H1 (cell line): Measurements from ENCODE around the gene GZMA. TPM values are rescaled to one million over a fixed set of nuclear protein-coding genes. Genes with fewer than 3 reads are reported as not detected.

Experiments
- CTCF ChIA-PET: fragments of 300-600 bp; sonication (Branson Sonifier 250); formaldehyde crosslinking; loops from one replicate; lab custom pipeline; 2021; ENCODE audit not compliant: partially characterized antibody; lab: Charles Lee
- POLR2A ChIA-PET: fragments of 300-600 bp; sonication (Branson Sonifier 250); formaldehyde crosslinking; loops from one replicate; lab custom pipeline; 2021; ENCODE audit warnings: inconsistent platforms; ENCODE audit not compliant: partially characterized antibody; lab: Charles Lee
- DNase-seq, 2 experiments: peaks; one replicate each; pipeline versions ENCODE4 v3.0.0 to v3.0.0-alpha.2; 2010 to 2022; ENCODE audit warnings: low spot score in 2 of 2, low read depth in 1 of 2, mixed read lengths in 1 of 2
- FAIRE-seq: peaks from 2 replicates; lab custom pipeline; 2011; peaks lifted over from hg19 to GRCh38; lab: Jason Lieb, UNC
- H2AFZ ChIP-seq: 2 replicates; pipeline ENCODE4 v1.8.1; 2012; ENCODE audit warnings: low read length, inconsistent platforms
- H2AK5ac ChIP-seq: 2 replicates; pipeline ENCODE4 v1.6.1; 2013; ENCODE audit warnings: low read depth, low read length
- H2BK120ac ChIP-seq: replicated peaks from 2 replicates; pipeline ENCODE3; 2013; ENCODE audit warnings: low read depth, low read length, inconsistent platforms
- H2BK12ac ChIP-seq: 2 replicates; pipeline ENCODE4 v1.6.1; 2013; ENCODE audit warnings: low read depth, low read length
- H2BK15ac ChIP-seq: 2 replicates; pipeline ENCODE4 v1.6.1; 2013; ENCODE audit warnings: low read length
- H2BK20ac ChIP-seq: 2 replicates; pipeline ENCODE4 v1.6.1; 2013; ENCODE audit warnings: low read length
- H2BK5ac ChIP-seq: 2 replicates; pipeline ENCODE4 v1.6.1; 2013; ENCODE audit warnings: low read depth, low read length
- H3K14ac ChIP-seq: 2 replicates; pipeline ENCODE4 v1.6.1; 2013; ENCODE audit warnings: inconsistent platforms; ENCODE audit not compliant: insufficient read length
- H3K18ac ChIP-seq: 2 replicates; pipeline ENCODE4 v1.6.1; 2013; ENCODE audit warnings: low read length; ENCODE audit errors: extremely low read depth
- H3K23ac ChIP-seq: 2 replicates; pipeline ENCODE4 v1.6.1; 2013; ENCODE audit warnings: inconsistent platforms; ENCODE audit not compliant: insufficient read length
- H3K23me2 ChIP-seq: 2 replicates; pipeline ENCODE4 v1.6.1; 2013; ENCODE audit warnings: low read depth, low read length
- H3K27ac ChIP-seq: 2 replicates; pipeline ENCODE4 v1.6.1; 2011; ENCODE audit warnings: low read depth, low read length, inconsistent platforms
- H3K27me3 ChIP-seq, 4 experiments: replicated peaks in 1 of 4; 1 replicate in 1 of 4; 2 replicates in 3 of 4; pipeline versions ENCODE4 v1.6.1 to v1.8.1; 2011 to 2013; ENCODE audit warnings: low read length in 3 of 4, mild to moderate bottlenecking in 3 of 4, inconsistent platforms in 2 of 4, mixed read lengths in 2 of 4, moderate library complexity in 1 of 4; ENCODE audit not compliant: control insufficient read depth in 3 of 4, insufficient read depth in 3 of 4; ENCODE audit errors: extremely low read depth in 1 of 4
- H3K36me3 ChIP-seq, 4 experiments: 2 replicates each; pipeline versions ENCODE4 v1.6.1 to v1.8.1; 2011 to 2013; ENCODE audit warnings: mild to moderate bottlenecking in 4 of 4, low read length in 3 of 4, moderate library complexity in 2 of 4, control low read depth in 1 of 4, inconsistent platforms in 1 of 4; ENCODE audit not compliant: insufficient read depth in 4 of 4, control insufficient read depth in 2 of 4
- H3K4ac ChIP-seq: replicated peaks from 2 replicates; pipeline ENCODE3; 2013; ENCODE audit warnings: low read length, low read depth, mixed read lengths, inconsistent platforms; ENCODE audit not compliant: insufficient read length
- H3K4me1 ChIP-seq, 4 experiments: replicated peaks in 1 of 4; 1 replicate in 1 of 4; 2 replicates in 3 of 4; pipeline versions ENCODE4 v1.6.1 to v1.8.1; 2011 to 2013; ENCODE audit warnings: low read length in 3 of 4, inconsistent platforms in 2 of 4, mixed read lengths in 1 of 4; ENCODE audit not compliant: insufficient read depth in 4 of 4, control insufficient read depth in 3 of 4
- H3K4me2 ChIP-seq, 2 experiments: 2 replicates each; pipeline versions ENCODE4 v1.6.1 to v1.8.1; 2011 to 2013; ENCODE audit warnings: low read depth in 2 of 2, low read length in 2 of 2, control low read depth in 1 of 2, inconsistent platforms in 1 of 2, mild to moderate bottlenecking in 1 of 2; ENCODE audit not compliant: insufficient read depth in 1 of 2
- H3K4me3 ChIP-seq, 4 experiments: fragments of 200-600, 300-600 bp in 1 of 4; sonication (generic), shearing (Covaris generic), sonication (Bioruptor Twin) in 1 of 4; 2 replicates each; pipeline versions ENCODE4 v1.5.1 to v1.8.1; 2011 to 2016; ENCODE audit warnings: low read length in 4 of 4, low read depth in 3 of 4, control low read depth in 2 of 4, inconsistent platforms in 2 of 4, mild to moderate bottlenecking in 2 of 4, mixed read lengths in 1 of 4, moderate library complexity in 1 of 4; ENCODE audit not compliant: insufficient read depth in 2 of 4; ENCODE audit errors: extremely low read depth in 1 of 4
- H3K56ac ChIP-seq: replicated peaks from 2 replicates; pipeline ENCODE3; 2013; ENCODE audit warnings: low read depth, mild to moderate bottlenecking, mixed read lengths, low read length, inconsistent platforms; ENCODE audit not compliant: insufficient read length
- H3K79me1 ChIP-seq: 2 replicates; pipeline ENCODE4 v1.6.1; 2013; ENCODE audit warnings: low read depth, low read length, control low read depth
- H3K79me2 ChIP-seq, 2 experiments: 2 replicates each; pipeline versions ENCODE4 v1.6.1 to v1.8.1; 2012 to 2013; ENCODE audit warnings: low read length in 2 of 2, mild to moderate bottlenecking in 2 of 2, inconsistent platforms in 1 of 2; ENCODE audit not compliant: insufficient read depth in 2 of 2, control insufficient read depth in 1 of 2
- H3K9ac ChIP-seq, 4 experiments: replicated peaks in 1 of 4; 1 replicate in 1 of 4; 2 replicates in 3 of 4; pipeline versions ENCODE4 v1.6.1 to v1.8.1; 2011 to 2013; ENCODE audit warnings: low read depth in 3 of 4, low read length in 3 of 4, control low read depth in 2 of 4, mild to moderate bottlenecking in 2 of 4, moderate library complexity in 2 of 4, inconsistent platforms in 1 of 4; ENCODE audit errors: extremely low read depth in 1 of 4
- H3K9me3 ChIP-seq, 2 experiments: 2 replicates each; pipeline versions ENCODE4 v1.6.1 to v1.8.1; 2012 to 2013; ENCODE audit warnings: mild to moderate bottlenecking in 2 of 2, moderate library complexity in 2 of 2, control low read depth in 1 of 2, inconsistent platforms in 1 of 2, low read depth in 1 of 2, low read length in 1 of 2, mixed read lengths in 1 of 2; ENCODE audit not compliant: insufficient read depth in 2 of 2
- H4K20me1 ChIP-seq, 2 experiments: replicated peaks in 1 of 2; 2 replicates each; pipeline versions ENCODE3 to v1.8.1; 2011 to 2013; ENCODE audit warnings: inconsistent platforms in 2 of 2, low read length in 2 of 2, mild to moderate bottlenecking in 1 of 2; ENCODE audit not compliant: insufficient read depth in 2 of 2, control insufficient read depth in 1 of 2
- H4K5ac ChIP-seq: 2 replicates; pipeline ENCODE4 v1.6.1; 2013; ENCODE audit warnings: low read length, low read depth, mixed read lengths, inconsistent platforms; ENCODE audit not compliant: insufficient read length
- H4K8ac ChIP-seq: 2 replicates; pipeline ENCODE4 v1.8.0; 2013; ENCODE audit warnings: mild to moderate bottlenecking, moderate library complexity, low read length, inconsistent platforms; ENCODE audit not compliant: insufficient read depth; ENCODE audit errors: extremely low read depth
- H4K91ac ChIP-seq: replicated peaks from 2 replicates; pipeline ENCODE3; 2013; ENCODE audit warnings: low read length, mixed read lengths, inconsistent platforms; ENCODE audit not compliant: insufficient read length
- ATF3 ChIP-seq: IDR thresholded peaks from 2 replicates; pipeline ENCODE4 v1.6.1; 2011; ENCODE audit warnings: low read depth, mild to moderate bottlenecking, low read length; ENCODE audit not compliant: insufficient read depth
- BCL11A ChIP-seq, 2 experiments: IDR thresholded peaks; one replicate each; pipeline ENCODE4 v1.6.1; 2011; ENCODE audit warnings: low read depth in 2 of 2, low read length in 2 of 2, mild to moderate bottlenecking in 2 of 2
- CHD2 ChIP-seq: IDR thresholded peaks from 2 replicates; pipeline ENCODE4 v1.6.1; 2012; ENCODE audit warnings: low read length, improper control_type of control experiment
- E2F6 ChIP-seq: IDR thresholded peaks from 2 replicates; pipeline ENCODE4 v1.6.1; 2012; ENCODE audit warnings: inconsistent platforms
- FOSL1 ChIP-seq: IDR thresholded peaks from 2 replicates; pipeline ENCODE4 v1.6.1; 2011; ENCODE audit warnings: mild to moderate bottlenecking, low read depth, low read length, moderate library complexity; ENCODE audit not compliant: insufficient read depth
- HDAC6 ChIP-seq: IDR thresholded peaks from one replicate; pipeline ENCODE4 v1.7.1; 2012; ENCODE audit warnings: low read depth, mild to moderate bottlenecking, inconsistent platforms, low read length, moderate library complexity
- POU5F1 ChIP-seq: IDR thresholded peaks from 2 replicates; pipeline ENCODE4 v1.6.1; 2011; ENCODE audit warnings: low read depth, mild to moderate bottlenecking, low read length, moderate library complexity
- YY1 ChIP-seq: IDR thresholded peaks from 2 replicates; pipeline ENCODE4 v1.6.1; 2011; ENCODE audit warnings: low read depth, mild to moderate bottlenecking, low read length
- WGBS, 2 experiments: shearing (Covaris generic) in 1 of 2; methylation state at CpG; one replicate each; pipeline versions ENCODE4 v1.1.6 to v1.1.7; 2013 to 2015; ENCODE audit warnings: low lambda C conversion rate in 2 of 2, mixed read lengths in 2 of 2, inconsistent platforms in 1 of 2, low coverage in 1 of 2, missing lambda C conversion rate in 1 of 2; ENCODE audit not compliant: insufficient replicate concordance in 2 of 2, insufficient coverage in 1 of 2, insufficient read length in 1 of 2; ENCODE audit errors: extremely low coverage in 1 of 2, missing lambda C conversion rate in 1 of 2; 5-methylcytosine and 5-hydroxymethylcytosine counted together
- polyA plus RNA-seq, 7 experiments: library from polyadenylated mRNA; depleted of rRNA in 3 of 7; stranded (reverse) in 5 of 7; unstranded in 2 of 7; fragments of >200 nt in 5 of 7; fragments of 200-250 nt in 2 of 7; gene quantifications; 1 replicate in 5 of 7; 2 replicates in 1 of 7; 4 replicates in 1 of 7; pipeline versions ENCODE4 v1.2.1 to v1.2.3, GENCODE V29; 2011 to 2013; ENCODE audit warnings: missing spikeins in 2 of 7, mixed read lengths in 2 of 7
- total RNA-seq: library from RNA; stranded (reverse); fragmentation: NEBNext Ultra II Directional; extraction: Animal tissue kit (Norgen Biotek cat#: 25700); gene quantifications from 2 replicates; pipeline ENCODE4 v1.2.1, GENCODE V29; 2021

Gene GZMA
- total and polyA plus RNA-seq, 2 of the 8 experiments (the other 6 are each of a cell fraction or from before 2014, with no cell fraction given) = not detected

- Histone ChIP-seq H3K4me2 (no peak overlapping the region), H3K27ac (no peak overlapping the region), H4K8ac (no peak overlapping the region), H4K20me1 (no peaks in the 10 kb centered on the region), H4K91ac (no peak overlapping the region), H2BK15ac (no peak overlapping the region), H2BK120ac (no peak overlapping the region), H3K4ac (no peak overlapping the region), H3K4me3 (no peak overlapping the region), H4K5ac (no peak overlapping the region), H3K23ac (no peak overlapping the region), H3K9ac (no peak overlapping the region), H3K18ac (no peak overlapping the region), H3K36me3 (no peaks in the 10 kb centered on the region), H3K56ac (no peak overlapping the region), H2BK20ac (no peak overlapping the region), H2BK12ac (no peak overlapping the region), H3K9me3 (no peaks in the 10 kb centered on the region), H3K79me2 (no peaks in the 10 kb centered on the region), H3K4me1 (no peaks in the 10 kb centered on the region), H2BK5ac (no peak overlapping the region), H3K27me3 (no peaks in the 10 kb centered on the region), H3K23me2 (no peaks in the 10 kb centered on the region), H3K79me1 (no peaks in the 10 kb centered on the region), H2AK5ac (no peak overlapping the region), H2AFZ (no peak overlapping the region), H3K14ac (no peak overlapping the region)
- ChIA-PET POLR2A (no interaction called here), CTCF (interaction anchor here (1.5 to 2.6 kb wide), 4 partner anchors 10 to 264 kb away, joined by 3 to 12 read pairs (median 8); partner anchors contain the start of gene GPX8)
- TF ChIP-seq YY1 = no peak
- no peak for TF ChIP-seq E2F6
- TF ChIP-seq FOSL1 = no peak
- TF ChIP-seq CHD2 = no peak
- TF ChIP-seq BCL11A (IDR thresholded peaks at IDR 0.05; ENCODE audit: low read depth in 2 of 2, low read length in 2 of 2) = no peak
- TF ChIP-seq POU5F1 = no peak
- no peak for TF ChIP-seq ATF3
- no peak for TF ChIP-seq HDAC6
- no peak for DNase-seq
- FAIRE-seq = no peak
- 91% methylated on average over 2 of the region's 2 CpGs; no CpG with 5 or more reads in 1 of the 2 experiments for WGBS, 2 experiments
Measured at GRCh38 chr5:55149308-55149795, 46.9 kb downstream of the GZMA start.
